Stimulated activated CD4-positive, alpha-beta T cell treated with anti-CD3 and anti-CD28 coated beads, TNF-alpha, amount 100 ng/mL, for 4 hours (primary cell): ENCODE data around the gene EDARADD.
"Not testable (repeated sequence)": the region's sequence is repeated elsewhere in the genome, so short reads cannot be mapped to it uniquely, and the experiment has no call there.

Source experiments
- DNase-seq, 3 experiments: peaks; one replicate each; pipeline ENCODE4 v3.0.0-alpha.2; 2020; ENCODE audit warnings: low read depth in 3 of 3

Gene EDARADD

GRCh38 chr1:236393681-236394481, at the start of gene EDARADD:
TSS of gene EDARADD (plus strand) at chr1:236394286. CDS start at chr1:236394445, 159 bp downstream.
- no peak for DNase-seq

DNA sequence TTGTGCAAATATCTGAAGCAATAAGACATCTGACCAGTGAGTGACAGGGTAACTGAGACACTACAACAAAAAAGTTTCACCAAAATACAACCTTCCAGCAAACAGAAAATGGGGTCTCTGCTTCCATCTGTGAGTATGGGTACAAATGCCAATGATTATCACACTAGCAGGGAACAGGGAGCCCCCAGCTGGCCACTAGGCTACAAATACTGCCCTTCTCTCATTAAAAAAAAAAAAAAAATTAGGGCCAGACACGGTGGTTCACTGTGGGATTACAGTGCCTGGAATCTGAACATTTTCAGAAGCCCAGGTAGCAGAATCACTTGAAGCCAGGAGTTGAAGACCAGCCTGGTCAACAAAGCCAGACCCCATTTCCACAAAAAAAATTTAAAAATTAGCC, 48.4 kb upstream of the EDARADD start:
- no peak for DNase-seq

- no peak for DNase-seq
Observed at GRCh38 chr1:236348071-236348470, 46.0 kb upstream of the EDARADD start.

GRCh38 chr1:236350308-236350707, 43.8 kb upstream of the EDARADD start:
- DNase-seq, result no peak

- DNase-seq, result no peak
Observed at GRCh38 chr1:236351875-236352573, 42.1 kb upstream of the EDARADD start.

DNA sequence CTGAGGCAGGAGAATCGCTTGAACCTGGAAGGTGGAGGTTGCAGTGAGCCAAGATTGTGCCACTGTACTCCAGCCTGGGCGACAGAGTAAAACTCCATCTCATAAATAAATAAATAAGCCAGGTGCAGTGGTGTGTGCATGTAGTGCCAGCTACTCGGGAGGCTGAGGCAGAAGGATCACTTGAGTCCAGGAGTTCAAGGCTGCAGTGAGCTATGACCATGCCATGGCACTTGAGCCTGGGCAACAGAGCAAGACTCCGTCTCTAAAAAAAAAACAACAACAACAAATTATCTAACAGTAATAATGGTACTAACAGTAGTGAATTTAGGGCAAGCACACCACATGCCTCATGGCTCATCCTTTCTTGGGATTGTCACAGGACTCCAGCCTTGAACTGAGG, 41.3 kb upstream of the EDARADD start:
- not testable (repeated sequence) for DNase-seq

DNA sequence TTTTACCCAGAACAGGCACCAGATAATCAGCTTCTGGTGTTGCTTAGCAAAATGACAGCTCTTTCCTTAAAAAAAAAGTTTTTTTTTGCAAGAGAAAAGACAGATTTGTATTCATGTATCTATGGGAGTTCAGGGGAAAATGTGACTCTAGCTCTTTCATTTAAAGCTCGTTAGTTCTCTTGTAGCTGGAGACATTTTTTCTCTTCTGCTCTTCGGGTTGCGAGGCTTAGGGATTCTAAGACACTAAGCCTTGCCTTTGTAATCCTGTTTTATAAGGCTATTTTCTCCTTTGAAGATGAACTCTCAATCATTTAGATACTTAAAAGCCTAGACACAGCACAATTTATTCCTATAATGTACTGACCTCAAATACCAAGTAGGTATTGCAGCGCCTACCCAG, 40.3 kb upstream of the EDARADD start:
- DNase-seq, result no peak

- DNase-seq, result no peak
Observed at GRCh38 chr1:236354330-236355147, 39.5 kb upstream of the EDARADD start.

GRCh38 chr1:236356141-236356540, 37.9 kb upstream of the EDARADD start:
- DNase-seq, result no peak

DNA sequence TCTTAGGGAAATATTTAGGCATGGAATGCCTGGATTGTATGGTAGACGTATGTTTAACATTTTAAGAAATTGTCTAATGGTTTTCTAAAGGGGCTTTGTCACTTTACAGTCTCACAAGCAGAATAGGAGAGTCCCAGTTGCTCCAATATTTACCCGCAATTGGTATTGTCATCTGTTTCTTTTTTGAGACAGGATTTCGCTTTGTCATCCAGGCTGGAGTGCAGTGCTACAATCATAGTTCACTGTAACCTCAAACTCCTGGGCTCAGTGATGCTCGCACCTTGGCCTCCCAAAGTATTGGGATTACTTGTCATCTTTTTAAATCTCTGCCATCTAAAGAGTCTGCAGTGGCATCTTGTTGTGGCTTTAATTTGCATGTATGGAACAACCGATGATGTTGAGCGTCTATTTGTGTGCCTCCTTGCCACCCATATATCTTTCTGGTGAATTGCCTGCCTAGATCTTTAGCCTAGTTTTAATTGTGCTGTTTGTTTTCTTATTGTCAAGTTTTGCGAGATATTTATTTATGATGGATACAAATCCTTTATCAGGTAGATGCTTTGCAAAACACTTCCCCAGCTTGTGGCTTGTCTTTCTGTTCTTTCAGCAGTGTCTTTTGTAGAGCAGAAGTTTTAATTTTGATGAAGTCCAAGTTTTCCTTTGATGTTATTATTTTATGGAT, 32.0 kb upstream of the EDARADD start:
- no peak for DNase-seq

- DNase-seq, result no peak
Observed at GRCh38 chr1:236363237-236363636, 30.8 kb upstream of the EDARADD start.

GRCh38 chr1:236365999-236366570, 28.0 kb upstream of the EDARADD start:
- DNase-seq, result no peak

DNA sequence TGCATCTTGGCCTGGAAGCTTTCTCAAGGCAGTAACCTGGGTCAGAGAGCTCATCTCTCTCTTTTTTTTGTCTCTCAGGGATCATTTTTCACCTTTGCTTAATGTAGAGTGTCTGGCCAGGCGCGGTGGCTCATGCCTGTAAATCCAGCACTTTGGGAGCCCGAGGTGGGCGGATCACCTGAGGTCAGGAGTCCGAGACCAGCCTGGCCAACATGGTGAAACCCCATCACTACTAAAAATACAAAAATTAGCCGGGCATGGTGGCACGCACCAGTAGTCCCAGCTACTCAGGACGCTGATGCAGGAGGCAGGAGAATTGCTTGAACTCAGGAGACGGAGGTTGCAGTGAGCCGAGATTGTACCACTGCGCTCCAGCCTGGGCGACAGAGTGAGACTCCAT, 27.4 kb upstream of the EDARADD start:
- DNase-seq, result not testable (repeated sequence)

GRCh38 chr1:236370420-236370819, 23.7 kb upstream of the EDARADD start:
- no peak for DNase-seq

DNA sequence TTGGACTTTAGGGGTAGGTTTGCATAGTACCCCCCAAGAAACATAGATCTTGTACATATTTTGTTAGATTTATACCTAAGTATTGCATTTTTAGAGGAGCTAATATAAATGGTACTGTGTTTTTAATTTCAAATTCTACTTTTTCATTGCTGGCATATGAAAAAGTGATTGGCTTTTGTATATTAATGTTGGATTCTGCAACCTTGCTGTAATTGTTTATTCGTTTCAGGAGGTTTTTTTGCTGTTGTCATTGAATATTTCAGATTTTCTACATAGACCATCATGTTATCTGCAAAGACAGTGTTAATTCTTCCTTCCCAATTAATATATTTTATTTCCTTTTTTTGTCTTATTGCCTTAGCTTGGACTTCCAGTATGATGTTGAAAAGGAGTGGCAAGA, 23.0 kb upstream of the EDARADD start:
- DNase-seq, result no peak

DNA sequence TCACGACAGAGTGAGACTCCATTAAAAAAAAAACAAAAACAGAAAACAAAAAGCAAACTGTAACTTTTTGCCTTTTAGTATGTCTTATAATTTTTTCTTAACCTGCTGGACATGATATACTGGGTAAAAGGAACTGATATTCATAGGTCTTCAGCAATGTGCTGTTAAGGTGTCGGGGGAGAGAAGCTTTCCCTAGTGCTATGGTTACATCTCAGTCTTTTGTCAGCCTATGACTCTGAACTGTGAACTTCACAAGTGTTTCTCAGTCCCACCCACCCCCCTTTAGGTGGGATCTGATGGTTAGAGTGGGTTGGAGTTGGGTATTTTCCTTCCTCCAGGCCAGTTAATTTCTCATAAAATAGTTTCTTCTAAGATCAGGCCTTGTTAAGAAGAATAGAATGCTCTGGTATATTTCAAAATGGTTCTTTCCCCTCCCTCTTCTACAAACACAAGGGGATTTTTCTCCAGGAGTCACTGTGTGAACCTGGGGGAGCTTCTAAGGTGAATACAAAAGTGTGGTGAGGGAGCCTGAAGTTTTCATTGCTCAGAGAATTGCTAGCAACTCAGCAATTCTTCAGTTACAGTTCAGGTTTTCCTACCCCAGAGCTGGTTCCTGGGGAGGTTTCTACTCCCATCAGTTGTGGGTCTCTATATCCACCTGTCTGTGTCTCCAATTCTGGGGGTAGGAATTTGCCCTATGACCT, 16.1 kb upstream of the EDARADD start:
- no peak for DNase-seq

- no peak for DNase-seq
Observed at GRCh38 chr1:236381565-236382158, 12.4 kb upstream of the EDARADD start.

- DNase-seq, result no peak
Observed at GRCh38 chr1:236388332-236388731, 5.8 kb upstream of the EDARADD start.

DNA sequence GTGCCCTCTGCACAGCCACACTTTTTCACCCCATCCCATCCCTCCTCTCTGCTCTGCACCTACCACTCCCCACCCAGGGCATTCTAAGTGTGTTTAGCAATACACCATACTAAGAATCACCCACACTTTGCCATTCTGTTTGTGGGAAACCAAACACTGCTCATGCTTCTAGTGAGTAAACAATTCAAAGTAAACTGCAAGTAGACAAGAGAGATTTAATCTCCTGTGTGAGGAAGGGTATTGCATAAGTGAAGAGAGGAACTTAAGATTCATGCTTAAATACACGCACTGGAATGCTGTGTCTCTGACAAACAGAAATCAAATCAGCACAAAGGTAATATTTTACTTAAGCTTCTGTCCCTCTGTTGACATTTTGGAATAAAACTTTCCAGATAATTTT, 4.8 kb upstream of the EDARADD start:
- no peak for DNase-seq

DNA sequence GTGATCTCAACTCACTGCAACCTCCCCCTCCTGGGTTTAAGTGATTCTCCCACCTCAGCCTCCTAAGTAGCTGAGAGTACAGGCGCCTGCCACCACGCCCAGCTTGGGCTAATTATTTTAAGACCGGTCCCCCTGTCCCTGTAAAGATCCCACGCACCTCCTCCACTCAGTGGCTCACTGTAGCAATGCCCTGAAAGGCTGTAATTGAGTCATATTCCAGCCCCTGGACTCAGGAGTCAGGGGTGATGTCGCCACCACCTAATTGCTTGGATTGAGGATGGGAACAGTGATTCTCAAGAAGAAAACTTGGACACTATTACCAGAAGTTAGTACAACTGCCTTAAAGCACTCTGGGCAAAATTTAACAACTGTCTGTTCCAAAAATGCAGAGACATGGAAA, 3.1 kb upstream of the EDARADD start:
- DNase-seq, result no peak
